Superior temporal gyrus (tissue), 1 donor: ENCODE measurements around the gene C1QTNF2.

Experiments
- DNase-seq: peaks from one replicate; pipeline ENCODE4 v3.0.0-alpha.2; 2016; ENCODE audit errors: extremely low spot score

The C1QTNF2 gene, protein sequence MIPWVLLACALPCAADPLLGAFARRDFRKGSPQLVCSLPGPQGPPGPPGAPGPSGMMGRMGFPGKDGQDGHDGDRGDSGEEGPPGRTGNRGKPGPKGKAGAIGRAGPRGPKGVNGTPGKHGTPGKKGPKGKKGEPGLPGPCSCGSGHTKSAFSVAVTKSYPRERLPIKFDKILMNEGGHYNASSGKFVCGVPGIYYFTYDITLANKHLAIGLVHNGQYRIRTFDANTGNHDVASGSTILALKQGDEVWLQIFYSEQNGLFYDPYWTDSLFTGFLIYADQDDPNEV

DNA sequence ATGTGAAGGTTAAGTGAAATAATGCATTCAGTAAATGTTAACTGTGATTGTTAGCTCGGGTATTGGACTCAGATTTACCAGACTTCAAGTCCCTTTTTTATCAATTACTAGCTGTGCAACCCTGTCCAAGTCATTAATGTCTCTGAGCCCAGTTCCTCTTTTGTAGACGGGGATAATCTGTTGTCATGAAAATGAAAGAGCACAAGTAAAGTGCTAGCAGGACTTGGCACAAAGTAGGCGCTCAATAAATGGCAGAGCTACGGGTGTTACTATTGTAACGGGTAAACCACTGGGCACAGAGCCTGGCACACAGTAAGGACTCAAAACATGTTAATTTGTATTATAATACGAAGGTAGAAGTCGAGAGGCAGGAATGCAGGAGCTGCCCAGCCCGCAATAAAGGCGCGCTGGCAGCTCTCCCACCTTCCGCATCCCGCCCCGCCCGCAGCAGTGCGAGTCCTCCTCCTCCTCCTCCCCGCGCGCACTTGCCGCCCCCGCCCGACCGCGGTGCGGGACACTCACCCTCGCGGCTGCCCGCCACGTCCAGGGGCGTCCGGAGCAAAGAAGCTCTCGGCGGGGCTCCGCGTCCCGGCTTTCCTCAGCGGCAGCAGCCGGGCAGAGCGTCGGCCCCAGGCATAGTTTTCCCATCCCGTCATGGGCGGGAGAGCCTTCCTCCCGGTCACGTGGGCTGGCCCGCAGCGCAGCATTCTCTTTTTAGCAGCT is at the start of gene C1QTNF2:
Gene C1QTNF2 (minus strand): TSS at position 637 of the 723 bp plus-strand sequence. CDS start 15,615 bp downstream, outside the sequence.
- DNase-seq: peak; percentile 62

DNA sequence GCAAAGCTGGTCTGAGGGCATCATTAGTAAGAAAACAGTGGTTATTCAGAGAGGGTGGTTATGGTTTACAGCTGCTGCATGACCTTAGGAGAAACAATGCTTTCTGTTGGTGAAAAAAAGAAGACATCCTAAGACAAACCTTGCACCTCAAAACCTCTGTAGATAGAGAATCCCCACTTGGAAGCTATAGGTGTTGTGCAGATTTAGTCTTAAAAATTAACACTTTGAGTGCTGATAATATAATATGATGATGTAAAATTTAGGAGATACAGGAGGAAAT is 49.8 kb upstream of the C1QTNF2 start:
- no peak for DNase-seq

DNA sequence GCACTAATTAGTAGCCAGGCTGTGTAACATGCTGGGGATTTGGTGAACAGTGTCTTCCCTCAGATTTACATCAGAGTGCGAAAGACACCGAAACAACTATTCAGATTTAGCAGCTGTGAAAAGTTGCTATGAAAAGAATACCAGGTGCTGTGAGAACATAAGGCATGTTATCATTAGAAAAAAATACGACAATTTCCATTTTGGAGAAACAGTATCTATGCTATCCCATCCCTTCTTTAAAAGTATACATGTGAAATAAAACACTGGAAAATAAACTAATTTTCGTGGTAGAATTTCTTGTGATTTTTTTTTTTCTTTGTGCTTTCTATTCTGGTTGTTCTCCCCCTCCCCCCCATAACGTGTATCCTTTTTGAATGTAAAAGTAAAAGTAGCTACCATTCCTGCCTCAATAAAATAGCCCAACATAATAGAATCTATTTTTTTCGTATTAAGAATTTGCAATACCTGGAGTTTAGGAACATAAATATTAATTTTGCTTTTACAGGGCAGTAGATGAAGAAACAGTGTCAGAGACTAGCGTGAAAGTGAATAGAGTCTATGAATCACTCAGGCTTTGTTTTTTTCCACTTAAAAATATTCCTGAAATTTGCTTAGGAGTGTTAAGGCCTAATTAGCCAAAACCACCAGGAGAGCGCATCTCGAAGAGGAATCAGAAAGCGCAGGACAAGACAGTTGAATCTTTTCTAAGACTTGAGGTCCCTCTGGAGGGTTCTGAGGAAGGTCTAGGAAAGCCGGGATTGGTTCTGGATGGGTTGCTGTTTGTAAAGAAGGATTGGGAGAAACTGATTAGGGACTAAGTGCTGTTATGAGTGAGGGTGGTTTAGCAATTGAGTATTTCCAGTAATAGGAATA is 49.3 kb upstream of the C1QTNF2 start:
- peak; percentile 26 for DNase-seq

DNA sequence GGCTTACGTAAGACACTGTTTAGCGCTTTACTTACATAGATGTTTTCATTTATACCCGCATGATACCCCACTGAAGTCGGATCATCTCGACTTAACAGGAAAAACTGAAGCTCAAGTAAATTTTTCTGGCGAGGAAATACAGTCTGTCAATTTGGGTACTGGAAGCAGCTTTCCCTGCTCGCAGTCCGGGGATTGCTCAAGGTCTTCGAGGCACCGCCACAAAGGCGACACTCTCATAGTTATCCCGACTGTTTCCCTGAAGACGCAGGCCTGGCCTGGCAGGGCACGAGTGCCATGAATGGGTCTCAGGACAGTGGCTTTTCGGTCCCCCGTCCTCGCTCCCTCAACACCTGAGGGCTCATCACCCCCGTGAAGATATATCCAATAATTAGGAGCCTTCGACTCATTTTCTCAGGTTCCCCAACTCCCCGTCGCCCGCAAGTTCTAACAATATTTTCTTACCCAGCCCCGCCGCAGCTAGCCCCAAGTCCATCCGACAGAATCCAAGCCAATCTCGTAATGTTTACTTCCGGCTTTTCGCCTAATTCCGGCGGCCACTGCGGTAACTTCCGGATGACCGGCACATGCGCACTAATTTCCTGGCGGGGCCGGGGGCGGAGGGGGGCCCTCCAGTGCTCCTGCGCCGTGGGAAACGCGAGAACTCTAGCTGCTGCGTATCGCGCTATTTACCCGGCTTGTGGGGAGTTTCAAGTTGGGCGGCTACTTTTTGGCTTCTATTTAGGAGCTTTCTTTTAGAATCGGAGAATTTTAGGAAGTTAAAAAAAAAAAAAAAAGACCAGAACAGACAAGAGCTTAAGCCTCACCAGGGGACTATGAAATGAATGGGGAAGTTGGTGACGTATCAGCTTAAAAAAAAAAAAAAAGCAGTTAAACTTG is 48.4 kb upstream of the C1QTNF2 start, which contains the start of gene SLU7:
Gene SLU7 (minus strand): TSS at position 521 of the 897 bp plus-strand sequence. CDS start 3,787 bp downstream, outside the sequence.
- DNase-seq: peak; percentile 92

DNA sequence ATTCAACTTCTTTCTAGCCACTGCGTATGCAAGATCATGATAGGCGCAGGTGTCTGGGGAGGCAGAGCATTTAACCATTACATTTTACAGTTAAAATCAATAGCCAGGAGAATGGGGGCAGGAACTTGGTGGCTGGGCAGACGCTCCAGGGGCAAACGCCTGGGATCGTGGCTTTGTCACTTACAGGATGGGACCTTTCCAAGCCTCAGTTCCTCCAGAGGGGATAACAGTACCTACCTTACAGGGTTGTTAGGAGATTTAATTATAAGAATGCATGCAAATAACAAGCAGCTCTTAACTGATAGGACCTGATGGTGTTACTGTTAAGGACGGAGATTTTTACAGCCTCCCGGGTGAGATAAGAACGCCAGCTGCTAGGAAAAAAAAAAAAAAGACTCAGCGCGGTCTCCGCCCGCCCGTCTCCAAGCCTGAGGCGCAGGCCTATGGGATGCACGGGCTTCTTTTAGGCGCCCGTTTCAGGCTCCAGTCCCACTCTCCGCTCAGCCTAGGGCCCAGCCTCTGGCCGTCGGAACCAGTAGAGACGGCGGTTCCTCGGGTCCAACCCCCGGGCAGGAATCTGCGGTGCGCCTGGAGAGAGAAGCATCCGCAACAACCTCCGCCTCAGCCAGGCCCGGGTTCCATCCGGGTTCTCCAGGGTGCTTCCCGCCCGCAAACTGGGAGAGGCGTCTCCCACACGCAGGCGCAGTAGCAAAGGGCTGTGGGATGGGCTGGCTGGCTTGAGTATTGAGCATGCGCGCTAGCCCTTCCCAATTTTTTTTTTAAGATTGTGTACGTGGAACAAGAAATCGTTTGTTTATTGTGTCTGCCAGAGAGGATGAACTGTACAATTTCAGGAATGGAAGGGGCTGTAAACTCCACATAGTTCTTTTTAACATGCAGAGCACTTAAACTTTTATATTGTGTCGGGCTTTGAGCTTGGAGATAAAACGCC is 29.3 kb upstream of the C1QTNF2 start, which contains the start of gene FAM200C:
Gene FAM200C (minus strand): TSS at position 653 of the 952 bp plus-strand sequence. CDS start 4,564 bp downstream, outside the sequence.
- DNase-seq: peak; percentile 98

DNA sequence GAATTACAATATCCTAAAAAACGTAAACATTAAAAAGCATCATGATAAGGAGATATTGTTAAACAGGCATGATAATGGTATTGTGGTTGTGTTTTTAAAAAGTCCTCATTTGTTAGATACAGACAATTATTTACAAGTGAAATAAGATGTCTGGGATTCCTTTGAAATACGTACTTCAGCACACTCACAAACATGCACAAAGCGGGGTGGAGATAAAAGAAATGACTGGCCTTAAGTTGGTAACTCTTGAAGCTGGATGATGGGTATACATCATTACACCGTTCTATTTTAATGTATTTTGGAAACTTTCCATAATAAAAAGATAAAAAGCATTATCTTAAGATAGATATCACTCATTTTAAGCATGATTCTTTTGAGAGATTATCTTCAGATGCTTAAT is 28.4 kb upstream of the C1QTNF2 start:
- DNase-seq: no peak

DNA sequence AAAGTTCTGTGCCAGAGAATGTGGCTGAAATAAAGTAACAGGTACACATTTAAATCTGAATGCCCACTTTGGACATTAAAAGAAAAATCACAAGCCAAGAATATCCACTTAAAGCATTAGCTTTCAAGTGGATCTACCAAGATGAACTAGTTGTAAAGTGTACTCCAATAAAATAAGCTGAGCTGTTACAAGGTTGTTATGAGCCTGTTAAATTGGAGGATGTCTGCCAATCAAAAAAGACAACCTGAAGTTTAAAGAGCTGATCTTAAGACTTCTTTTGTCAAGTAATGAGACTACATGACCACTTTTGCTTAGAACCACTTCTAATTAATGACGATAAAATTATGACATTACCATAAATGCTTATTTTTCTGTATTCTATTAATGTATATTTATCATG is 27.1 kb upstream of the C1QTNF2 start:
- DNase-seq: no peak

DNA sequence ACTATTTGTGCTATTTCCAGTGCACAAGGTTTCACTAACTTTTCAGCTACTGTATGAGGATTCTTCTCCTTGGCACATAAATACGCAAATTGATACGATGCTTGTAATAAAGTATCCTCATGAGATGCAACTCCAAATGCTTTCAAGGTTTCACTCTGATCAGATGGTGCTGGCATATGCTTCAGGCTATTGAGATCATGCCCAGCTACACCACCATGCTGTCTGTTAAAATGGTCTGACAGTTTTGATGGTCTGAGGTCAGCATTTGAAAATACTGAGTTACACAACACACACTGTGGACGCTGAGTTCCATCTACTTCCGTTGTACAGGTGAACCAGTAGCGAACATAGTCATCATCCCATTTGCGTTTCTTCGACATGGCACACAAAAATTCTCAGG is 24.7 kb upstream of the C1QTNF2 start:
- DNase-seq: no peak

DNA sequence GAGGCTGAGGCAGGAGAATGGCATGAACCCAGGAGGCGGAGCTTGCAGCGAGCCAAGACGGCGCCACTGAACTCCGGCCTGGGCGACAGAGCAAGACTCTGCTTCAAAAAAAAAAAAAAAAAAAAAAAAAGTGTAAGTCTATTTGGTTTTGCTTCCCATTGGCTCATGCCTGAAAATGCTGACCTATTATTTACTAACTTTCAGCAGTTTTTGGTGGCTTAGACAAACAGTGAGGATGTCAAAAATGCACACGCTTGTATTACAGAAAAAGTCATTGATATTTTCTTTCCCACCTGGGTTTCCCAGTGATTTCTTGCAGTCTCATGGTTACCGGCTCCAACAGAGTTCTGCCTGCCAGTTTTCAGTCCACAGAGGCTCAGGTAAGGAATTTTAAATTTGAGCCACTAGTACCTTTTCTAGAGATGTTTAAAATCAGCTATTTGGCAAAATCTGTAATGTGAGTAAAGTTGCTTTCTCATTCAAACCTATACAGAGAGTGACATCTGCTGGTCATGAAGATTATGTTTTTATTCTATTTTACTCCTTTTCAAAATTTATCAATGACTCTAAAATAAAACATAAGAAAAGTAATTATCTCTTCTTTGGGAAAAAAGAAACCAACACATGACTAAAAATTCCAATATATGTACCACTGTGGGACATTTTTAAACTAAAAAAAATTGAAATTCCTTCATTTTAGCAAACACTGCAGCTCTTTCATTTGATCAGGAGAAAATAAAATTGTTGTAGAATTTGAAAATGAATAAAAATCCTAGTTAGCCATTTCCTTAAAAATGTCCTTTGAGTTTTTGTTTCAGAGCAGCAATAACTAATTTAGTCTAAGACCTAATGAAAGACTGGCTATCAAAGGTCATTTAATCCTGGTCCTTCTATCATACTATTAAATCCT is 20.6 kb upstream of the C1QTNF2 start:
- DNase-seq: peak; percentile 69

DNA sequence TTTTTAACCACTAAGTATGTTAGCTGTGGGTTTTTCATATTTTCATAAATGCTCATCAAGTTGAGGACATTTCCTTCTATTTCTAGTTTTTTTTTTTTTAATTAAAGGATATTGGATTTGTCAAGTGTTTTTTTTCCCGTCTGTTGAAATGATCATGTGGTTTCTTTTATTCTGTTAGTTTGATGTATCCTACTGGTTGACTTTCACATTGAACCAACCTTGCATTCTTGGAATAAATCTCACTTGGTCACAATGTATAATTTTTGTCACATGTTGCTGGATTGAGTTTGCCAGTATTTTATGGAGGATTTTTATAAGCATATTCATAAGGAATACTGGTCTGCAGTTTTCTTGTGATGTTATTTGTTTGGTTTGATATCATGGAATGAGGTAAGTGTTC is 17.0 kb upstream of the C1QTNF2 start:
- DNase-seq: no peak

DNA sequence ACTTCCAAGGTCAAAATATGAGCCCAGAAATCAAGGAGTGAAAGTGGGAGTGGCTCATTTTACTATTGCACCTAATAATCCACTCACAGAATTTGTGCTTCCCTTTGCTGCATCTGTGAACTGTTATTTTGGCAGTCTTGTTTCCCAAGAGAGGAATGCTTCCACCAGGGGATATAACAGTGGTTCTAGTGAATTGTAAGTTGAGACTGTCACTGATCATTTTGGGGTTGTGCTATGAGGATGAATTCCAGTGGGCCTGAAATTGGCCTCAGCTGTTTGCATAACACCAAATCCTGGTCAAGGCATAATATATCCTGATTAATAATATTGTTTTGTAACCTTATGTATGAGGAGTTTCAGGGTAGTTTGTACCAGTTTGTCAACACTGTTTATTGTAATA is 15.1 kb upstream of the C1QTNF2 start:
- DNase-seq: no peak

DNA sequence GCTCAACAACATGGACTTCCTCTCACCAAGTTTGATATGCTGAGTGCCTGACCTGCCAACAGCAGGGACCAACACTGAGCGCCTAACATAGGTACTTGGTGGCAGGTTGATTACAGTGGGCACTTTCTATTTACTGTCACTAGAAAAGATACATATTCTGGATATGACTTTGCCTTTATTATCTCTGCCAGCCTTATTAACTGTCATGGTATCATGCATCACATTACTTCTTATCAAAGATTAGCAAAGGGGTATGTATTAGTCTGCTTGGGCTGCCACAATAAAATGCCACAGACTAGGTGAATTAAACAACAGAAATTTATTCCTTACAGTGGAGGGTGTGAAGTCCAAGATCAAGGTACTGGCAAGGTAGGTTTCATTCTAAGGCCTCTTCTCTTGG is 14.3 kb upstream of the C1QTNF2 start:
- DNase-seq: no peak

DNA sequence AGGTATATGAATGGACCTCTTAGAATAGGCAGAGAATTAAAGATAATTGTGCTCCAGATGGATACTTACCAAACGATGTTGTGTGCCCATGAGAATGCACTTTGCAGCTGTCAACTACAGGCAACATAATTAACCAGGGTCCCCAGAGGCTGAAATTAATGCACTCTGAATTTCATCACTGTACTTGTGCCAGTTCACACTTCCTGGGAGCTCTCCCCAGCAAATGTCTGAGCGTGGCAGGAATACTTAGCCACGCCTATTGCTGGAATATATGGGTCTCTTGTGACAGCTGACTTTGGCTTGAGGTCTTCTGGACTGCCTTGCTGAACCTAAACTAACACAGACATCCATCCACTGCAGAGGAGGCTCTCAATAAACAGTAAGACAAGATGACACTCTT is 11.9 kb upstream of the C1QTNF2 start:
- no peak for DNase-seq

DNA sequence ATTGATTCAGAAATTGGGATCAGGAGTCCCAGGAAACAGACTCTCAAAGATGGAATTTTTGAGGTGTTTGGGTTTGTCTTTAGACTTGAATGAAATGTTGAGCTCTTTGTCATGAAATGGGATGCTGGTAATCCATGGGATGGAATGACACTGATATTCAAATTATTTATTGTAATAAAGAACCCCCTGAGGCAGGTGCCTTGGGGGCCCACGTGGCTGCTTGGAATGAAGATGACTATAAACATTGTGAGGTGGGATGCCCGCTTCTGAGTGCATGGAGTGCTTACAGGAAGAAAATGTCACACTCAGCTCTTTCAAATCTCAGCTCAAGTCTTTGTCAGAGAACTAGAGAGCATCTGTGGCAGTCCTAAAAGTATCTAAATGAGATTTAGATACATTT is 9.6 kb upstream of the C1QTNF2 start:
- DNase-seq: no peak

DNA sequence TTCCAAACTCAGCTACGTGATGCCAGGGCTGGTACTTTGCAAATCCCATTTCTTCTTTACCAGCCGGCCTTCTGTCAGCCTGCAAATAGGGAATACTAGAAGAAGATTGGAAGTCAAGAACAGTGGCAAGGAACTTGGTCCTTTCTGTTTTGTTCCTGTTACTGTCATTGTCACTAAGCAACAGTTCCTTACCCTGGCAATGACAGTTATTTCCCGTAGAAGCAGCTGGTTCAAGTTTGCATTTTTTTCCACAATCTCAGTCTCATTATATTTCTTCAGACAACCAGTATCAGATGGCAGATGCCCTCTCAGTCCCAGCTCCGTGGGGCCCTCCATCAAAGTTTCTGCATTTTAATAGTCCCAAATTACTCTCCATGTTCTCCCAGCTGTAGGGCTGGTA is 9.1 kb upstream of the C1QTNF2 start:
- DNase-seq: no peak

DNA sequence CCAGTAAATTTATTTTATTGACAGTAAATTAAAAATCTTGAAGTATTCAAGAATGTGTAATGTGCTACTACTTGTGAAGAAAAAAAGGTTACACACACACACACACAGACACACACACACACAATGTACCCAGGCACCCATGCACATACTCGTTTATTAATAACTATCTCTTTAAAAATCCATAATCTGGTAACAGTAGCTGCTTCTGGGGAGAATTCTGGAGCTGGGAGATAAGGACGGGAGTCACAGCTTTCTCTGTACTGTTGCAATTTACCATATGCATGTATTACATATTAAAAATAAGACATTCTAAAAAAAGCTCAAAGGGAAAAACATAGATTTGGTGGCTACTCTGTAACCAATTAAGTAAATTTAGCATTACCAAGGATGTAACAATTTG is 7.9 kb upstream of the C1QTNF2 start:
- no peak for DNase-seq

DNA sequence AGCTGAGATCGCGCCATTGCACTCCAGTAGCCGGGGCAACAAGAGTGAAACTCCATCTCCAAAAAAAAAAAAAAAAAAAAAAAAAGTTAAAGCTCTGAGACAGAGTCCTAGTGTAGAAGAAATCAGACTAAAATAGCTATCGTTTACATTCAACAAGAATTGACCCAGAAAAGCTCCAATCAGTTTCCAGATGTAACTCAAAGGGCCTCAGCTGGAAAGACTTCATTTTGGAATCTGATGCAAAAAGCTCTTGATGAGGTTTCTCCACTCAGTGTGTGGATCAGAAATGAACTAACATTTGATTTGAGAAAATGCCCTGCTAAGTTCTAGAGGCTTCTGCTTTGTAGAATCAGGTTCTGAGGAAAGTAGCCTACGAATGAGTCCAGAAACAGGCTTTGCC is 7.2 kb upstream of the C1QTNF2 start:
- peak; percentile 17 for DNase-seq

DNA sequence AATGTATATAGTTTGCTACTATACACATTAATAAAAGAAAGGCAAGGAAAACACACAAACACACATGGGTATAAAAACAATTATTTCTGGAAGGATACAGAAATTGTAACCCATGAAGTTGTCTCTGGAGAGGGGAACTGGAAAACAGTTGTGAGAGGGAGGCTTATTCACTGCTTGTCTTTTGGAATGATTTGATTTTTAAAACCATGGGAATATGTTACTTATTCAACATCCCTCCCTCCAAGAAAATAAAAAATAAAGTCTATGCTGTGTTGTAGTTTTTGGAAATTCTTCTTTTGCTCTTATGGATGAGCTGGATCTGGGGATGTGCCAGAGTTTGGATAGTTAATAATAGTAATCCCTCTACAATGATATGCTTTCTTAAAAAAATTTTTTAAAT is 6.0 kb upstream of the C1QTNF2 start:
- no peak for DNase-seq

DNA sequence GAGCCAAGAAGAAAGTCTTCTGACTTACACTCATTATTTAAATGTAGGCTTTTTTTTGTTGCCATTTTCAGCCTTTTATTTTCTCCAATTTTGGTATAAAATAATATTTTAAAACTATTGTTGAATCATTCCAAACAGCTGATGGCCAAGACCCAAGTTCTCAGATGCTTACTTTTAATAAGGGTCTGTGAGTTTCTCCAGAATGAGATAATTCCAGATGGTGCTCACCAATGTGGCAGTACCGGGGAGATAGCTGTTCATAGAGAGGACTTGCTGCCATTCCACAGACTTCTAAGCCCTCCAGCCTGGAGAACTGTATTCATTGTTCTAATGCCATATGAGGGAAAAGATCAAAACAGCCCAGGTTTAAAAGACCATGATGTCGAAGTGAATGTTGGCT is 5.3 kb upstream of the C1QTNF2 start:
- DNase-seq: no peak
